ENCODE results near the gene OPN3.

DNA sequence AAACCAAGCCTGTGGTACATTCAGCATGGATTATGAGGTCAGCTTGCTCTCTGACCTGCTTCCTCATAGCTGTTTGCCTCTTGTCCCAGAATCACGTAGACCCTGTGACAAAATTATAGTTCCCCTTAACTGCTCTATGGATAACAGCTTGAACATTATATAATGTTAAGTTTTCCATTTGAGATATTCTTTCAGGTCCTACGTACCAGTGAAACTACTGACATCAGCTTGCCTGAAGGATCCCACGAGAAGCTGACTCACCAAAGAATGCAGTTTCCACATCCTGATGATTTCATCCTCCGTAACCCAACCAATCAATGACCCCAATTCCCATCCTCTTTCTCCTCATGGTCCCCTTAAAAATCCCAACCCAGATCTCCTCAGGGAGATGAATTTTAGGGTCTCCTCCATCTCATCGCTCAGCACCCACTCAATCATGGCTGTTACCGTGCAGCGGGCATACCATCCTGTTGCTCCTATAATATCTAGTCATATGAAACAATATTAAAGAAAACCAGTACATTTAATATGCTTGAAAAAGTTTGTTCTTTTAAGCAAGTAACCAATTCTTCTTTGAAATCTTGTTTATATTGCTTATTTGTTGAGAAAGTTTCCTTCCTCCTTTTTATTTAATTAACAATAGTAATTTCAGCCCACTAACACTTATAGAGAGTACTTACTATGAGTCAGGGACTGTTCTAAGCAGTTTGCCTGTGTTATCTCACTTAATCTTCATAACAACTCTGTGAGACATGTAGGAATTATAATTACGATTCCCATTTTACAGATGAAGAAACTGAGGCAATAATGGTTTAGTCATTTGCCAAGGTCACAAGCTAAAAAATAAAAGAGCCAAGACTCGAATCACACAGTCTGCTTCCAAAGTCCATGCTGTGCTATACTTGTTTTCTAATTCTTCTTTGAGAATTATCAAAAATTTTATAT, 27.4 kb downstream of the OPN3 start:
- TF ChIP-seq CTCF (conservative IDR thresholded peaks at IDR 0.05 in 1 of 2, IDR thresholded peaks at IDR 0.05 in 1 of 2; ENCODE audit: extremely low read depth in 1 of 2, insufficient read depth in 1 of 2, low read depth in 1 of 2, low read length in 2 of 2) (no peak), EZH2 (IDR thresholded peaks at IDR 0.05; ENCODE audit: borderline replicate concordance, low read length) (no peak)
